HG03571 (cell line): ENCODE measurements around the gene GIMD1.

ENCODE experiments used
- ATAC-seq: cut with Tn5 transposase; IDR thresholded peaks from one replicate; pipeline ENCODE4 v1.9.1; 2021; ENCODE audit not compliant: unreplicated experiment

Gene GIMD1

GRCh38 chr4:106315968-106316772 lies 52.4 kb downstream of the GIMD1 start, which contains the start of the genes AIMP1 and TBCK:
AIMP1 (plus strand) TSS chr4:106316550; CDS start chr4:106325010, 8,460 bp downstream.
TBCK (minus strand) TSS chr4:106316209; CDS start chr4:106308960, 7,249 bp downstream.
- ATAC-seq: peak; percentile 84

- ATAC-seq: peak; percentile 14
Measured at GRCh38 chr4:106315476-106315967, 53.1 kb downstream of the GIMD1 start.

GRCh38 chr4:106314960-106315359 lies 53.6 kb downstream of the GIMD1 start:
- no peak for ATAC-seq

GRCh38 chr4:106312997-106313522 lies 55.5 kb downstream of the GIMD1 start:
- ATAC-seq: no peak

GRCh38 chr4:106312377-106312776 lies 56.2 kb downstream of the GIMD1 start:
- ATAC-seq: no peak
